ENCODE measurements around the gene ARHGAP42.

- TF ChIP-seq CTCF (IDR thresholded peaks at IDR 0.05) (no peak), POLR2A (IDR thresholded peaks at IDR 0.05) (no peak)
Observed at GRCh38 chr11:100887659-100888058, 200.6 kb downstream of the ARHGAP42 start.
